Osteocyte (in vitro differentiated cells): ENCODE results near the gene TGOLN2. TPM values are rescaled to one million over a fixed set of nuclear protein-coding genes. Genes with fewer than 3 reads are reported as not detected.

Experiments
- DNase-seq: peaks from one replicate; pipeline ENCODE4 v3.0.0; 2021; ENCODE audit warnings: mixed read lengths; ENCODE audit not compliant: unreplicated experiment; ENCODE audit errors: extremely low spot score
- H3K27ac Mint-ChIP-seq: one replicate; pipeline ENCODE4 v1.8.0; 2021; ENCODE audit warnings: mild to moderate bottlenecking, mixed read lengths; ENCODE audit not compliant: unreplicated experiment
- H3K27me3 Mint-ChIP-seq: one replicate; pipeline ENCODE4 v1.8.0; 2021; ENCODE audit warnings: mixed read lengths; ENCODE audit not compliant: unreplicated experiment
- H3K36me3 Mint-ChIP-seq: one replicate; pipeline ENCODE4 v1.8.0; 2021; ENCODE audit warnings: mixed read lengths; ENCODE audit not compliant: unreplicated experiment
- H3K4me1 Mint-ChIP-seq: one replicate; pipeline ENCODE4 v1.8.0; 2021; ENCODE audit warnings: mixed read lengths; ENCODE audit not compliant: unreplicated experiment
- H3K4me3 Mint-ChIP-seq: one replicate; pipeline ENCODE4 v1.8.0; 2021; ENCODE audit warnings: mild to moderate bottlenecking, moderate library complexity, mixed read lengths; ENCODE audit not compliant: unreplicated experiment
- H3K9me3 Mint-ChIP-seq: one replicate; pipeline ENCODE4 v1.8.0; 2021; ENCODE audit warnings: mixed read lengths; ENCODE audit not compliant: unreplicated experiment
- CTCF ChIP-seq: fragments of 200-600 bp; sonication (generic); IDR thresholded peaks from 2 replicates; pipeline ENCODE4 v1.5.0; 2021; ENCODE audit warnings: antibody characterized with exemption, mild to moderate bottlenecking, moderate library complexity
- total RNA-seq: library from RNA; stranded (reverse); gene quantifications from 2 replicates; pipeline ENCODE4 v1.2.1, GENCODE V29; 2021

TGOLN2 gene
- total RNA-seq, 1 donor from 2014 or later: 91.2 TPM

DNA sequence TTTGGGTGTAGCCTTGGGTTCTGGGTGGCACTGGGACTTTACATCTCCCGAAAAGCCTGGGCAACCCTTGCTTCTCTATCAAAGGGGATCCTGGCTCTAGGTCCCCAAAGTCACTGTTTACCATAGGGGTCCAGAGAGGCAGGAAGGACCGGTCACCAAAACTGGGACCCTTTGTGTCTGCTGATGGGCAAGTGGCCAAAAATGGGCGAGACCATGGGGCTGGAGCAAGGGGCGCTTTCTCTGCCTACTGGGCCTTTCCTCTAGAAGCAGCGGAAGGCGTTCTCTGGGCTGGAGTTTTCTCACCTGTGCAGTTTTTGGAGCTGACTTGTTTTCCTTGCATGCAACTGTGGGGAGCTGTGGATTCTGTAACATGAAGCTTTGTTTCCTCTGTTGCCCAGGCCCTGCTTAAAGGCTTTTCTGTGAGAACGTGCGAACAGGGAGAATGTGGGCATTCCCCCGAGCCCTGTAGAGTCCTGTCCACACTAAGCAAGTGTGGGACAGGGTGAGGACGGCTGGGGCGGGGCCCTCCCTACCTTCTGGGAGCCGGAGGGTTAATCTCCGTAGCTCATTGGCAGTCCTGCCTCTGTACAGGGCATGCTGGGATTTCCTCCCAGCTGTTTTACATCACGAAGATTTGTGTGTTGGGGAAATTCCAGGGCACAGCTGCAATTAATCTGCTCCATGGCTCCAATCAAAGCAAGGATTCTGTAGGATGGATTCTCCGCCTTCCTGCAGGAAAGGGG, 50.2 kb downstream of the TGOLN2 start:
- H3K27me3 Mint-ChIP-seq: no peaks in the 10 kb centered on the region
- no peak for TF ChIP-seq CTCF
- peak overlapping the region; percentile 12 for H3K4me3 Mint-ChIP-seq
- peaks cover 49% of the 10 kb centered on the region for H3K4me1 Mint-ChIP-seq
- H3K27ac Mint-ChIP-seq: peak overlapping the region; percentile 87
- H3K36me3 Mint-ChIP-seq: no peaks in the 10 kb centered on the region
- no peaks in the 10 kb centered on the region for H3K9me3 Mint-ChIP-seq
- DNase-seq: peak; percentile 89

GRCh38 chr2:85276571-85277118, 51.1 kb downstream of the TGOLN2 start:
- Mint-ChIP-seq H3K4me3 (no peak overlapping the region), H3K27ac (peak overlapping the region; percentile 87), H3K36me3 (no peaks in the 10 kb centered on the region), H3K4me1 (peaks cover 49% of the 10 kb centered on the region), H3K27me3 (no peaks in the 10 kb centered on the region), H3K9me3 (no peaks in the 10 kb centered on the region)
- DNase-seq: no peak
- TF ChIP-seq CTCF: no peak

DNA sequence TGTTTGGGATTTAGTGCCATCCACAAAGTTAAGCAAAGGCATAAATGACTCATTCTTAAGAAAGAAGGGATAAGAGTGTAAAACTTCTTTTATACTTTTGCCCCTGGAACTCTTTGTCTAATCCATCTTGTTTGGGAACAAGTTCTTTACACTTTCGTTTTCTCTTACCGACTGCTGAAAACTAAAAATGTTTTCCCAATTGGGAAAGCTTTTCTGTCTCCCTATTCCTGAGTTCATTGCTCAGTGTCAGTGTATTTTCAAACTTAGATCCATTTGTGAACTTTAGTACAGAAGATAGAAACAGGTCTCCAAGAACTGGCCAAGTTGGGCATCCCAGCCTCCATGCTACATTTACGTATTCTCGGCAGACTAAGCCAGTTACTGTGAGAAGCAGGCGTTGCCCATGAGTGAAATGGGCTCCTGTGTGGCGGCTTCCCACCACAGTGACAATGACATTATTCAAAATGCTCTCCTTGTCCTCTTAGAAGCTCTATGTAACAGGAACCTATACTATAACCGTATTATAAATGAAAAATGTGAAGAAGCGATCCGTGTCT, 51.7 kb downstream of the TGOLN2 start:
- Mint-ChIP-seq H3K27me3 (no peaks in the 10 kb centered on the region), H3K4me1 (peaks cover 49% of the 10 kb centered on the region), H3K4me3 (no peak overlapping the region), H3K27ac (peak overlapping the region; percentile 87), H3K36me3 (no peaks in the 10 kb centered on the region), H3K9me3 (no peaks in the 10 kb centered on the region)
- no peak for TF ChIP-seq CTCF
- no peak for DNase-seq

DNA sequence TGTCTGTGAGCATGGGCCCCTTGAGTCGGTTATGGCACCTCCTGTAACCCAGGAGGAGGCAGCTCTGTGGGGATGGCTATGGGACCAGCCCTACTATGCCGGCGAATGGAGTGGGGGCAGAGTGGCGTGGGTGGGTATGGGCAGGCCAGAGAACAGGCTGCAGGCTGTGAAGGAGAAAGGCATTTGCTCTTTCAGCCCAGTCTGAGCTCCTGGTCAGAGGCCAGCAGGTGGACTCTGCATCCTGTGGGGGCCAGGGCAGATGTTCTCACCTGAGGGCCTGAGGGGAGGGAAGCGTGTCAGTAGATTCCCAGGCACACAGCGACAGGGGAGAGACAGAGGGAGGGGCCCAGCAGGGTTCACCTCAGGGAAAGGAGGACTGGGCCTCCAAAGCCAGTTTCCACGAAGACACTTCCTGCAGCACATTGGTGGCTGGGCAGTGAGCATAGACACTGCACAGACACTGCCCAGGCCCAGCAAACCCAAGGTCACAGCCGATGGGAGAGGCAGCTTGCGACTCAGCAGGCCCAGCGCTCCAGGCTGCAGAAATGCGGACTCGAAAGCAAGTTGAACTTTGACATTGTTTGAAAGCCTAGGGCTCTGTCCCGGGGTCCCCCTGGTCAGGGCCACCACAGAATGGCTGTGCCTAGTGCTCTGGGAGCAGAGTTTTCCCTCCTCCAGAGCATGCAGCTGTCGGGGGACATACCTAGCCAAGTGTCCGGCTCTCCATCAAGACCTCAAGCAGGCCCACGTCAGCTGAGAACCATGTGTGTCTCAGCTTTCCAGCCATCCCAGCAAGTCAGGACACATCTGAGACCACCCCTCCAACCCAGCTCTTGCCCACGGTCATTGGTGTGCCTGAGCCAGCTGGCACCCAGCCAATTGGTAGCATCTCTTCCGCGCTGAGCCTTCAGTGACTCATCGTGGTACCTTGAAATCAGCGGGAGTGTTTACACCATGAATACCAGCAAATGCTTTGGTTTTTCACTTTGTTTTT, 53.8 kb downstream of the TGOLN2 start:
- no peak for DNase-seq
- H3K4me3 Mint-ChIP-seq: no peak overlapping the region
- no peaks in the 10 kb centered on the region for H3K36me3 Mint-ChIP-seq
- H3K27me3 Mint-ChIP-seq: no peaks in the 10 kb centered on the region
- no peak for TF ChIP-seq CTCF
- peak overlapping the region; percentile 71 for H3K27ac Mint-ChIP-seq
- H3K9me3 Mint-ChIP-seq: no peaks in the 10 kb centered on the region
- H3K4me1 Mint-ChIP-seq: peaks cover 52% of the 10 kb centered on the region
